ENCODE data around the gene CES5A.
"Not testable (repeated sequence)": the region's sequence is repeated elsewhere in the genome, so short reads cannot be mapped to it uniquely, and the experiment has no call there.

CES5A gene

GRCh38 chr16:55875273-55875672, at the start of gene CES5A:
Gene CES5A, minus strand, starts transcription at chr16:55875373. Its CDS starts 152 bp downstream, at chr16:55875221.
- DNase-seq = no peak

- DNase-seq = no peak
Observed at GRCh38 chr16:55922662-55923061, 47.5 kb upstream of the CES5A start.

- no peak for DNase-seq
Observed at GRCh38 chr16:55917373-55918160, 42.4 kb upstream of the CES5A start.

DNA sequence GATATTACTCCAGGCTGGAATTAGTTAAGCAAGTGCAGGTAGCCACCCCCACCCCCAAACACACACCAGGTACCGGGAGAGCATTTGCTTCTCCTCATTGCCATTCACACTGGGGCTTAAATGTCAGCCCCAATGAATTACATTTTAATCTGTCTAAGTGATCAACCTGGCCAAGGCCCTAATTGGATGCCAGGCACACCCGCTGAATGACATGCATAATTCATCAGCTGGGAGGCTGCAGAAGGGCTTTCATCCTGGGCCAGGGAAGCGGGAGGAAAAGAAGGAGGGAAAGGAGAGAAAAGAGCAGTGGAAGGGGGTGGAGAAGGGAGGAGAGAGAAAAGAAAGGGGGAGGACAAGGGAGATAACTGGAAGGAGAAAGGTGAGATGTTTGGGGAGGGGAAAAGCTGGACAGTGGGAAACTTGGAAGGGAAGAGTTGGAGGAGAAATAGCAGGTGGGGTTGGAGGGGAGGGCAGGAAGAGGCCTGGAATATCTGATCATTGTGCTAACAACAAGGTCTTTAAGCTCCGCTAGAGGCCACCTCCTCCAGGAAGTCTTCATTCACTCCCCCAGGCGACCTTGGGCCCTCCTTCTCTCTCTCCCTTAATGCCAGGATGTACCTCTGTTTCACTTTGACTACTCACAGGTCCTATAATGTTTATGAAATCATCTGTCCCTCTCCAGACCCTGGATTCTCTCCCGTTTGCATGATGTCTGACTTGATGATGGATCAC, 40.1 kb upstream of the CES5A start:
- DNase-seq = no peak

DNA sequence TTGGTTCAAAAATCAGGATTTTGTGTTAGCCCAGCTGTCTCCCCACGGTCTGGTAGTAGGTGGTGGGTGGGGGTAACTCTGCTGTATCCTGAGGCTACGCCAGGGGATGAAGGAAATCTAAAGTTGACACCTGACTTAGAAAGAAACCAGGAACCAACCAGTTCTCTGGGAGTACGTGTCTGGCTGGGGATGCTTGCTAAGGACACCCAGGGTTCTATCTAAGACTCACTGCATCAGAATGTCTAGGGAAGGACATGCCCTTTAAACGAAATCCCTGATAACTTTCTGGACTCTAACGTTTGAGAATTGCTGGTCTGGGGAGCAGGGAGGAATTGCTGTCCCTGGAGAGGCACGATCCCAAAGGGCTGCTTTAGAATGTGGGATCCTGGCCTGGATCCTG, 39.2 kb upstream of the CES5A start:
- no peak for DNase-seq

- DNase-seq = no peak
Observed at GRCh38 chr16:55913716-55914115, 38.5 kb upstream of the CES5A start.

DNA sequence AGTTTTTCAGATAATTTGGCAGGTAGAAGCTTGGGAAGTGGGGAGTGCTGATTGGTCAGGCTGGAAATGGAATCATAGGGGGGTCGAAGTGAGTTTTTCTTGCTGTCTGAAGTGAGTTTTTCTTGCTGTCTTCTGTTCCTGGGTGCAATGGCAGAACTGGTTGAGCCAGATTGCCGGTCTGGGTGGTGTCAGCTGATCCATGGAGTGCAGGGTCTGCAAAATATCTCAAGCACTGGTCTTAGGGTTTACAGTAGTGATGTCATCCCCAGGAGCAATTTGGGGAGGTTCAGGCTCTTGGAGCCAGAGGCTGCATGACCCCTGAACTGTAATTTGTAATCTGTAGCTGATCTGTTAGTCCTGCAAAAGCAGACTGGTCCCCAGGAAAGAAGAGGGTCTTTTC, 37.9 kb upstream of the CES5A start:
- not testable (repeated sequence) for DNase-seq

- no peak for DNase-seq
Observed at GRCh38 chr16:55912022-55912421, 36.8 kb upstream of the CES5A start.

DNA sequence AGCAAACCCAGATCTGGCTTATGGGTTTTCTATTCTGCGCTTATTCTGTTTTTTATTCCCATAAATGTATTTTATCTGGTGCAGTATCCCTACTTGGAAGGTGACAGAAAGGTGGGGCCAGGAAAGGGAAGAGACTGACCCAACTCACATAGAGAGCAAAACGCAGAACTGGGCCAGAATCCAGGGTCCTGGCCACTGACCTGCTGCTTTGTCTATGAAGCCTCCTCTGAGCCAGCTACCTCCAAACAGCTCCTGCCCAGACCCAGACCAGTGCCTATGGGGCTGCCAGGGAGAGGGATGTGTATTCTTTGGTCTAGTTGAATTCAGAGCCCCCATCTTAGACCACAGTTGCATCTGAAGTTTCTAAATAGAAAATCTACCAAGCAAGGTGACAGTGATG, 36.4 kb upstream of the CES5A start:
- DNase-seq = no peak

DNA sequence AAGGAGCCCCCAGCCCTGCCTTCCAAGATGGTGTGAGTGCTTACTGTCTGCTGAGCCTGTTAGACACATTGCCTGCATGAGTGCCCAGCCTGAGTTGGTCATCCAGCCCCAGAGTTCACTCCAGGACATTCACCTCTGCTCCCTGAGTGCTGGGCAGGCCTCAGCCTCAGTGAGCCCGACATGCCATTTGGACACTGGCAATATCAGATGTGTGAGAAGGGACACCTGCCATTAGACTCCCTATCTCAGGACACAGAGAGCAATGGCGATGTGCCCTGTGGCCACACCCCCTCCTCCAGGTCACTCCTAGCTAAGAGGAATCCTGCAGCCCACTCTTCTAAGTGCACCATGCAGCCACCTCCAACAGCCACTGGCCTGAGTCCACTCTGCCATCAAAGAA, 34.7 kb upstream of the CES5A start:
- DNase-seq = no peak

DNA sequence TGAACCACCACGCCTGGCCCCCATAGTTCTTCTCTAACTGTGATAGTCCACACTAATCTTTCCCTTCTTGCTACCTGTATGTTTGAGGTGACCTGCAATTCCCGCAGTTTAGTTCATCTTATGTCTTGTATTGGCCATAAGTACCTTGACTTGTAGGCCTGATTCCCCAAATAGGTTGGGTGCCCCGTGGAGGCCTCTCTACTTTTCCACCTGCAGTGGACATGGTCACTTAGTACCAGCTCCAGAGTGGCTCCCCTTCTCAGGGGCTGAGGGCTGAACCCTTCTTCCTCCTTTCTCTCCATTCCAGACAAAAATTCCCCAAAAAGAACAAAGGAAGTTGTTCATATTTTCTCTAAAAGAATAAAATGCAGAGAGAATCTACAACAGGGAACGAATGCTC, 33.5 kb upstream of the CES5A start:
- no peak for DNase-seq

GRCh38 chr16:55907661-55908060, 32.5 kb upstream of the CES5A start:
- no peak for DNase-seq

DNA sequence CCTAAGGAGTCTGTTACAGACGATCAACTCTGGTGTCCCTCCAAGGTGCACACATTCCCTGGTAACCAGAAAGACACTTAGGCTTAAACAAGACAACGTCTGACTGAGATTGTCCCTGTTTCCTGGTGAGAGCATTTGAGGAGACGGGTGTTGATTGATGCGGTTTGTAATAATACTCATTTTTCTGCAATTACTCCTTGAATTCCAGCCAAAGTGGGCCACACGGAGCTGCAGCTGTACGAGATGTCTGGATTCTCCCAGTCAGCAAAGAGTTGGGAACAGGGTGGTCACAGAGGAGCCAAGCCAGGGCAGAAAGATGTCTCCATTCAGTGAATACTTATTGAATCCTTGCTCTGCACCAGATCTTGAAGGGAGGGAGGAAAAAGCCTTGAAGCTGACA, 30.9 kb upstream of the CES5A start:
- DNase-seq = no peak

DNA sequence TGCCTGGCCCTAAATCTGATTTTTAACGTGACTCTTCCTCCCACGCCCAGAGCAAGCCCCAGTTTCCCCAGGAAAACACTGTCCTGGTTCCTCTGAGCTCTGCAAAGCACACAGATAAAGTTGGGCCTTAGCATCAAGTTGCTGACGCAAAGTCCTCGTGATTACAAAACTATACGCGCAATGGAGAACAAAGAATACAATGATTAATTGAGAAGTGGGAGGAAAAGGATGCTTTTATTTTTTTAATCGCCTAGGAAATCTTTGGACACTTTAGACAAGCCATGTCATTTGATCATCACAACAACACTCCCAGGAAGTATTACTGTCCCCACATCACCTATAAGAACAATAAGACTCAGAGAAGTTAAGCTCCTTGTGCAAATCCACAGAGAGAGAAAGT, 30.5 kb upstream of the CES5A start:
- no peak for DNase-seq

DNA sequence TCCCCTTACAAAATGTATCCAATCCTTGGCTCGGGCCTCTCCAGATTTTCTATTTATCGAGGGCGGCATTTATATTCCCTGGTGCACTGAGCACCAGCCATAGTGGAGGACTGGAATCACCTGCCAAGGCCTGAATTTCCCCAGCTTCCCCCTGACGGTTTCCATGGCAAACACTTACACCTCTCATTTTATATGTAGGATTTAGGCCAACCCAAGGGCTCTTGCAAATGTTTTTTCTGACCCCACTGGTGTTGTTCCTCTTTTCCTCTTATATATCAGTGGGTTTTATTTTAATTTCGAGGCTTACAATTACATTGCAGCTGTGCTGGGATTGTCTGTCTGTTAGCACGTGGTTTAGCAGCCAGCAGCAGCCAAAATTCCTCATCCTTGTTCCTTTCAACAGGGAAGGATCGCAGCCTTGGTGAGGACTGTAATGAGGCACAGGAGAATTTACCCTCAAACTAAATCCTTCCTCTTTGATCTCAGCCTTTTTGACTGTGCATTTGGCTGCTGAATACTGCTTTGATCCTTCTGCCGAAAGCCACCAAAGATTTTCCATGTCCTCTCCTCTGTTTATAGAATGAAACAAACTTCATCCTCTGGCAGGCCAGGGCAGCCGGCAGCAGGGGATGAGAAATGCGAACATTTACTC, 26.5 kb upstream of the CES5A start:
- DNase-seq = no peak

DNA sequence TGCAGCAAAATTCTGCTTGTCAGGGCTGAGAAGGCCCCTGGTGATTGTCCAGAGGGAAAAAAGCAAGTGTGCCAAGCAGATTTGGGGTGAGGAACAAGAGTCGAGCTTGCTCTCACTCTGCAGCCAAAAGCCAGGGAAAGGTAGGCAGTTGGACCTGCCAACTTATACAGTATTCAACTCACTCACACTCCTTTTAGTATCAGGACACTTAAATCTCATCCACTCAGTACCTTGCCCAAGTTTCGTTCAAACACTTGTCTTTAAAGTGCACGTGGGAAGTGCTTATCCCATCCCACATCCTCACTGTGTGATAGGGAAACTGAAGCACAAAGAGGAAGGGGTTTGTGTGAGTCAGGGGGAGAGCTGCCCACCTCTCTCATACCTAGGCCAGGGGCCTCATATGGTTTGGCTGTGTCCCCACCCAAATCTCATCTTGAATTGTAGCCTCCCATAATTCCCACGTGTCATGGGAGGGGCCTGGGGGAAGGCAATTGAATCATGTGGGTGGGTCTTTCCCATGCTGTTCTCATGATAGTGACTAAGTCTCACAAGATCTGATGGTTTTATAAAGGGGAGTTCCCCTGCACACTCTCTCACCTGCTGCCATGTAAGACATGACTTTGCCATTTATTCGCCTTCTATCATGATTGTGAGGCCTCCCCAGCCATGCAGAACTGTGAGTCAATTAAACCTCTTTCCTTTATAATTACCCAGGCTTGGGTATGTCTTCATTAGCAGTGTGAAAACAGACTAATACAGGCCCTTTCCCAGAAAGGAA, 25.6 kb upstream of the CES5A start:
- DNase-seq = no peak

- no peak for DNase-seq
Observed at GRCh38 chr16:55899857-55900256, 24.7 kb upstream of the CES5A start.

- DNase-seq = no peak
Observed at GRCh38 chr16:55898592-55898991, 23.4 kb upstream of the CES5A start.

GRCh38 chr16:55892821-55893220, 17.6 kb upstream of the CES5A start:
- no peak for DNase-seq

DNA sequence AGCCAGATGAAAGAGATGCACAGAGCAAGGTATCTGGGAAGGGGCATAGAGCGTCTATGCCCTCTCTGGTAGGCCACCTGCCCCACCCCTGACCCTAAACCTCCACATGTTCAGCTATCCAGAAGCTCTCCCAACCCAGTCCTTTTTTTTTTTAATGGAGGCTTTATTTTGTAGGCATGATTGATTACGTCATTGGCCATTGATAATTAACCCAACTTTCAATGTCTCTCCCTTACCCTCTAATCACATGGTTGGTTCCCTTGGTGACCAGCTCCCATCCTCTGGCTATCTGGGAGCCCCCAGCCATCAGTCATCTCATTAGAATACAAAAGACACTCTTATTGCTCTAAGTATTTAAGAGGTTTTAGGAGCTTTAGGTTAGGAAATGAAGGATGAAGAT, 14.3 kb upstream of the CES5A start:
- DNase-seq = no peak

DNA sequence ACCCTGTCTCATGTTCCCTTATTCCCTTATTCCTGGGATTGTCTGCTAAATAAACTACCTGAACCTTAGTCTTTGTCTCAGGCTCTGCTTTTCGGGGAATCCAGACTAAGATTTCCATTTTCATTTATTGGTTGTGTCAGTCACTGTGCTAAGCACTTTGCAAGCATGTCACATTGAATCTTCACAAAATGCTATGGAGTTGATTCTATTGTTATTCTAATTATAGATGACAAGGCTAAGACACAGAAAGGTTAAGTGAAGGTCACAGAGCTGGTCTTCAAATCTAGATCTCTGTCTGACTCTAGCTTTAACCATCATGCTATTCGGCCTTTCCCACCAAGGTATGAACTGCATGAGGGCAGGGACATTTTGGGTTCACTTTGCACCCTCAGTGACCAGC, 13.4 kb upstream of the CES5A start:
- no peak for DNase-seq

GRCh38 chr16:55876854-55877253, 1.7 kb upstream of the CES5A start:
- DNase-seq = no peak

DNA sequence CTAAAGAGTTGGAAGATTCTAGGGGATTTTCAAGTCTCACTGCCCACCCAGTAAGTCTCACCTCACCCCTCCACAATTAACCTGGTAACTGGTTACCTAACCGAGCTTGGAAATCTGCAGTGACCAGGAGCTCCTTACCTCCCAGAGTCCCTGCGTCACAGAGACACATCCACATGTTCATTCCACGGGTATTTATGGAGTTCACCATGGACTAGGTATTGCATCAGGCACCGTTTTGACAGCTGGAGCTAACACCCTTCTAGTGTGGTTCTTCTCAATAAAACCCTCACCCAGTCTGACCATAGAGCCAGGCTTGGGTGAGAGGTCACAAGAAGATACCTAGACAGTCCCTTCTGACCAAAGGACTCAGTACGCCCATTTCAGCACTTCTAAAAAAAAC, 2.1 kb downstream of the CES5A start:
- no peak for DNase-seq
